HG02973 (cell line): ENCODE results near the gene KTN1.

Experiments
- ATAC-seq: cut with Tn5 transposase; IDR thresholded peaks from one replicate; pipeline ENCODE4 v1.9.1; 2021; ENCODE audit warnings: moderate library complexity; ENCODE audit not compliant: unreplicated experiment

KTN1 gene

DNA sequence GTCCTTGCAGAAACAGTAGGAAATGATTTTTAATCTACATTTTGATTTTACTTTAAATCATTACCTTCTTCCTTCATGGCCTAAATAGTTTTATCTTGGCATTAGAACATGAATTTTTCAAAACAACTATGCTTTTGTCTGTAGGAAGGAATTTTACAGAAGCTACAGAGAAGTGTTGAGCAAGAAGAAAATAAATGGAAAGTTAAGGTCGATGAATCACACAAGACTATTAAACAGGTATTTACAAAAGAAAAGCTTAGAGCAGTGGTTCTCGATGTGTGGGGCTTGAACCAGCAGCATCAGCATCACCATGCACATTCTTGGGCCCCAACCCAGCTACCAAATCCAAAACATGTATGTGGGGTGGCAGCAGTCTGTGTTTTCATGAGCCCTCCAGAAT lies 91.6 kb downstream of the KTN1 start:
- no peak for ATAC-seq

DNA sequence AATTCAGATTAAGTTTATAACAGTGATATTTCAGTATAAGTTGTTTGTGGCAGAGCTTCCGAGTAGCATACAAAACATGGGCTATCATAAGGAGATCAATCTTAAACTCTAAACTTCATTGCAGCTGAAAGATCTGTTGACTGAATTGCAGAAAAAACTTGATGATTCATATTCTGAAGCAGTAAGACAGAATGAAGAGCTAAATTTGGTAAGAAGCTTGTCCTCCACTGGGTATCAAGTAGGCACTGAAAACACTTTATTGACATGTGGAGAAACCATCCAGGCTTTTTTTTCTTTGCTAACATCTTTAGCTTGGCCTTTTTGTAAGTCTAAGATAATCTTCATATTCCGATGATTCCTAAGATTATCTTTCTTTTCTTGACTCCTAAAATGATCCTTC lies 93.0 kb downstream of the KTN1 start:
- no peak for ATAC-seq

GRCh38 chr14:55681096-55681495 lies 101.1 kb downstream of the KTN1 start:
- ATAC-seq: no peak

DNA sequence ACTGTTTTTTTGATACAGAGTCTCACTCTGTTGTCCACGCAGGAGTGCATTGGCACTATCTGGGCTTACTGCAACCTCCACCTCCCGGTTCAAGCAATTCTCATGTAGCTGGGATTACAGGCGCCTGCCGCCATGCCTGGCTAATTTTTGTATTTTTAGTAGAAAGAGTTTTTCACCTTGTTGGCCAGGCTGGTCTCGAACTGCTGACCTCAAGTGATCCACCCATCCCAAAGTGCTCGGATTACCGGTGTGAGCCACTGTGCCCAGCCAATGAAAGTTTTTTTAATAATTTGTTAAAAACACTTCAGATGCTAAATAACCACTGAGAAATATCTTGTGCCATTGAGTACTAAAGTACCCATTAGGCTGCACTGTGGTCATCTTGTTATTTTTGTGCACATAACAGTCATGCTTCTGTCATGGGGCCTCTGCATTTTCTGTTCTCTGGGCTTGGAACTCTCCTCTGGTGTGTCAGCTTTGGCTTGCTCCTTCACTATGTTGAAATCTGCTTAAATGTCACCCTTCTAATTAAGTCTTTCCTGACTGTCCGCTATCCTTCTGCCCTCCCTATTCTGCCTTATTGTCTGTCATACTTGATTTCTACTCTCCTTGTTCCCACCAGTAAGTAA lies 105.1 kb downstream of the KTN1 start:
- no peak for ATAC-seq

DNA sequence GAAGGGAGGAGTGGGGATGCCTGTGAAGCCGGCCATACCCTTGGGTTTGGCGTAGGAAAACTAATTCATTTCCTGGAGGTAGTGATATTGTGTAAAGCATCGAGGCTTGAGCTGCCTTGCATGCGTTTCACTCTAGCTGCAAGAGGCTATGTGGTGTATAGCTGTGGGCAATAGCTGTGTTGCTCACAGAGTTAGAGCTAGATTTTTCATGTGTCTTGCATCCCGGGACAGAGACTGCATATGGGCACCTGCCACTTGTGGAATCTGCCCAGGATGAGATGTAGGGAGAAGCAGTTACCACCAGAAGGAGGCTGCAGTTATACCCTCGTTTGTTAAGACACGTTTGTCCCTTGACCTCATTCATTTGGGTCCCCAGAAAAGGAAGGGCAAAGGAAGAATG lies 106.7 kb downstream of the KTN1 start:
- ATAC-seq: no peak

- ATAC-seq: no peak
Observed at GRCh38 chr14:55688566-55688965, 108.6 kb downstream of the KTN1 start.

- no peak for ATAC-seq
Observed at GRCh38 chr14:55689981-55690871, 110.2 kb downstream of the KTN1 start.

- ATAC-seq: no peak
Observed at GRCh38 chr14:55691659-55692058, 111.7 kb downstream of the KTN1 start.

DNA sequence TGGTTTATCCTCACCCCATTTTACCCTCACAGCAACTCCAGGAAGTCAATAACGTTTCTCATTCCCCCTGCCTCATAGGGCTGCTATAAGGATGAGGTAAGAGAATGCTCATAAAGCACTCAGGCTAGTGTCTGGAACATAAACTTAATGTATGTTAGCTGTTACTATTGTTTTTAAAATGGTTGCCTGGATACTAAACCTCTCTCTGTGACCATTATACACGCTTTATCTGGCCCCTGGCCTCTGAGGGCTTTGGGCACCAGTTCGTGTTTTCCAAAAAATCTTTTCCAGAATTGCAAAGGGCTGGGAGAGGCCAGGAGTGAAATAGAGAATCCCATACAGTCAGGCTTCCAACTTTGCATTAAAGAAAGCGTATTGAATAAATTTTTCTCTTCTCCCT lies 113.9 kb downstream of the KTN1 start:
- ATAC-seq: no peak

DNA sequence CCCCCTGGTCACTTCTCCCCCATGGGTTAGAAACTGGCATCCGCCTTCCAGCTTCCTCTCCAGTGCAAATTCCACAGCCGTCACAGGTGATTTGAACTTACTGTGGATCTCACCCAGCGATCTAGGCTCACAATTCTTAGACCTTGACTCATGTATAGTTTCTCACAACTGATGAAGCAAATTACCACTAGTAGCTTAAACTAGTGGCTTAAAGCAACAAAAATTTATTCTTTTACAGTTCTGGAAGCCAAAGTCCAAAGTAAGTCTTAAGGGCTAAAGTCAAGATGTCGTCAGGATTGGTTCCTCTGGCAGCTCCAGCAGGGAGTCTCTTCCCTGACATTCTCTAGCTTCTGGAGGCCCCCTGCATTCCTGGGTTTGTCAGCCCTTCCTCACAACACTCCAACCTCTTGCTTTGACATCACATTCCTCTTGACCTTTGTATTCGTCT lies 117.4 kb downstream of the KTN1 start:
- no peak for ATAC-seq

- ATAC-seq: no peak
Observed at GRCh38 chr14:55698051-55698450, 118.0 kb downstream of the KTN1 start.

- ATAC-seq: no peak
Observed at GRCh38 chr14:55699131-55700057, 119.4 kb downstream of the KTN1 start.

DNA sequence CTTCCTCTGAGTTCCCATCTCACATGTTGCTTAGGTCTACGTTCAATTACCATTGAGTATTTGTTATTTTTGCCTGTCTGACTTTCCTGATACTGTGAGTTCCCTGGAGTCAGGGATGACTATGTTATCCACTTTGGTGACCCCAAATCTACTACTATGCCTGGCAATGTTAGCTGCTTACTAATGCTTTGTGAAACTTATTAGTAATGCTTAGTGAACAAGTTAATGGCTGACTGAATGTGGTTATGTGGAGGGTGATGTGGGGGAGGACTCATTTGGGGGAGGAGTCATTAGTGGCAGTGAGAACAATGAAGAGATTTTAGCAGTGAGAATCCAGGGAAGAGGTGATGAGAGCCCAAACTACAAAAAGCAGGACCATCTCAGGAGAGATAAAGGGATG lies 121.6 kb downstream of the KTN1 start:
- ATAC-seq: peak; percentile 98

DNA sequence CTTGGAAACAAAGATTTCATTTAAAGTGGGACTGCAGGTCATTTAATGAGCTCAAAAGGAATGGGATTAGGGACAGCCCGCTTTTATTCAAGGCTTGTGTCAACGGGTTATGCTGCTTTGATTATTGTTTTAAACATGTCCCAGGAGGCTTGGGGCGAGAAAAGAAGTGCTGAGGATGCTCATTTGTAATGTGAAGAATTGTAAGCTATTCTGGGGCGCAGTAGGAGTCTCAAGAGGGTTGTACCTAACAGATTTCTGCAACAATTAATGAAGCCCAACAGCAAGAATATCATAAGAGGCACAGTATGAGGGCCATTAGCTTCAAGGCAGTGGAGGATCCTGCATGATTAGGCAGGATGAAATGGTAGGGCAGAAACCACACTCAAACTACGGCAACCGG lies 122.5 kb downstream of the KTN1 start:
- ATAC-seq: no peak

DNA sequence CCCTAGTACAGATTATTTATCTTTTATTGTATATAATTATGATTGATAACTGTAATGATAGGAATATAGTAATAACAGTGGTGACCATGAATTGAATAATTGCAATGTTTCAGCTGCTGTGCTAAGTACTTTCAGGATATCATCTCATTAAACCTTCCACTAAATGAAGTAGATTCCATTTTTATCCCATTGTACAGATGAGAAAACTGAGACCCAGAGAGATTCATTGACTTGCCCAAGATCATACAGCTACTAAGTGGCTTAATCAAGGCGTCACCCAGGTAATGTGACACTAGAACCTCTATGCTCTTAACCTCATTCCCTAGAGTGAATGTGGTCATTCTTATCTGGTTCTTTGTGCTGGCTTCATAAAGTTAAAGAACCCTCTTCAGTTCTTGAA lies 124.6 kb downstream of the KTN1 start:
- no peak for ATAC-seq

DNA sequence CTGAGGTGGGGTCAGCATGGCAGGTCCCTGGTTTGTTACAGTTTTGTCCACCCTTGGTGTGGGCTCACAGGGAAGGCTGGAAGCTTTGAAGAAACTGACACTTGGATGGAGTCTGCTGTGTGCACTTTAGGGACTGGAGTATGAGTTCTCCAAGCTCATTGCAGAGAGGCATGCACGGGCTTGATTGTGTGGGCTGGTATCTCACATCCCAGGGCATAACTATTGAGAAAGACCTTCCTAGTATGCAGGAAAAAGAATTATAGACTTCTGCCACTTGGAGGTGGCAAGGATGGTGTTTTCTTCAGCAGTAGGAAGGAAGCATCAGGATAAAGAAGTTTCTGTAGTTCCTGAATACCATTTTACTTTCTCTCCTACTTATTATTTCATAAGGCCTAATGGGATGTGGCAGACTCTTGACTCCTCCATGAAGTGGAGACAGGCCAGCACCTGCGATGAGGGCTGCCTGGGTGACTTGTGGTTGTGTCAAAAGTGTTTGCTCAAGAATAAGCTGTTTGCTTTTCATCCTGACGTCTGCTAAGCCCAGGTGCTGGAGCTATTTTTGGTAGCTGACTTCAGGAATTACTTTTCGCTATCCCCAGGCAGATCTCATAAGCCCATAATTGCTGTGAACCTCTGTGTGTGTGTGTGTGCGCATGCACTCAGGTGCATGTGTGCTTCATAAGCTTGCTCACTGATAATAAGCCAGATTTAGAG lies 125.8 kb downstream of the KTN1 start:
- ATAC-seq: no peak

- ATAC-seq: no peak
Observed at GRCh38 chr14:55706365-55706684, 126.3 kb downstream of the KTN1 start.

GRCh38 chr14:55706893-55707292 lies 126.9 kb downstream of the KTN1 start:
- no peak for ATAC-seq

- no peak for ATAC-seq
Observed at GRCh38 chr14:55707365-55707804, 127.4 kb downstream of the KTN1 start.

DNA sequence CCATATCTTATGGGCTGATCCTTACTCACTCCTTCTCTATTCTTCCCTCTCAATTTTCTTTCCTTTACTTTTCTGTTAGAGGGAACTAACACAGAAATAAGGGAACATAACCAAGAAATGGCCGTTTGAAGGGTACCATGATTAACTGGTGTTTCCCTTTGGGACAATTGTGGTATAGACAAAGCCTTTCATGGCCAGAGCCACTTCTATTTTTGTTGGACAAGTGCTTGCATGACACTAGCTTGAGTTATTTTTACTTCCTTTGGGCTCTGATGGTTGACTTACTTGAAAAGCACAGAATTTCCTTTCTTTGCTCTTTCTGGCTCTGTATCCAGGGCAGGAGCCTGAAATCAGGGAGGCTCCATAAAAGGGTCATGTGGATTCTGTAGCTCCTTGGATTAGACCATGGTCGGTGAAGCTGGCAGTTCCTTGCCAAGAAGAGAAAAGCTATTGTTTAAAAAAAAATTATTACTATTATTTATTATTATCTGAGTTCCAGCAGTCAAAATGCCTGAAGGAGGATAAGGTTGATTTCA lies 130.6 kb downstream of the KTN1 start:
- ATAC-seq: no peak
